Measurements from ENCODE around the gene CTNNA3. TPM values are rescaled to one million over a fixed set of nuclear protein-coding genes. Genes with fewer than 3 reads are reported as not detected.

CTNNA3 gene
- total and polyA plus RNA-seq, 2 of the 4 experiments (the other 2 are of a cell fraction), result 0.19 to 0.90 TPM

DNA sequence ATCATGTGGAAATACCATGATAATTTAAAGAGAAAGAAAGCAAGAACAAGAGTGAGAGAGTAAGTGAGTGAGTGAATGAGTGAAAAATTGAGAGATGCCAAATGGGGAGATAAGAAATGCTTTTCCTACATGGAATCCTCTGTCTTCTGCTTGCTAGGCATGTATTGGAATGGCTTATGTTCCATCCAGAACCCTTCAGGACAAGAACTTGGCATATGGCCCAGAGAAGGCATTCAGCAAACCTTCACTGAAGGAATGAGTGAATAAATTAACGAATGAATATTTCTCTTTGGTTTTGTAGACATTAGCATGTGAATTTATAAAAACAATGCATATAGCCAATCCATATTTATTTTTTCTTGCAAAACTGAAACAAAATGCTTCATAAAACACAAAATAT, 608.0 kb downstream of the CTNNA3 start:
- H3K14ac ChIP-seq (replicated peaks; ENCODE audit: low read depth, low read length), result no peak overlapping the region

More for the DNA sequence above, 608.0 kb downstream of the CTNNA3 start:
- no TSS peak for BruUV-seq (replicated peaks)
- H3K9ac ChIP-seq (ENCODE audit: low read depth, low read length), result no peak overlapping the region
- H3K4ac ChIP-seq (ENCODE audit: low read depth, low read length), result no peak overlapping the region
- no peak overlapping the region for H2BK5ac ChIP-seq (ENCODE audit: low read depth, low read length, poor library complexity, severe bottlenecking)
- H3K9me1 ChIP-seq (ENCODE audit: insufficient read depth, low read length), result no peaks in the 10 kb centered on the region
- no peaks in the 10 kb centered on the region for H3K36me3 ChIP-seq (ENCODE audit: control insufficient read depth, insufficient read depth, low read length)
- H3K27ac ChIP-seq (ENCODE audit: insufficient read depth, low read length), result no peak overlapping the region
- no peaks in the 10 kb centered on the region for H4K20me1 ChIP-seq (ENCODE audit: insufficient read depth, low read length)
- POLR2A ChIA-PET (ENCODE audit: unreplicated experiment), result no interaction called here
- H3K4me1 ChIP-seq (ENCODE audit: control insufficient read depth, insufficient read depth, low read length), result no peaks in the 10 kb centered on the region
- dilution Hi-C loops (cut with HindIII; ENCODE audit: low sequenced_read_pairs, unreplicated experiment), result no loop called here
- H3K4me2 ChIP-seq (ENCODE audit: low read depth, low read length), result no peak overlapping the region
- no peaks in the 10 kb centered on the region for H3K79me1 ChIP-seq (ENCODE audit: low read depth in 1 of 2, low read length in 2 of 2)
- intact Hi-C loops (cut with micrococcal nuclease), result no loop called here
- no peak overlapping the region for H4K8ac ChIP-seq (ENCODE audit: low read depth in 2 of 2, low read length in 2 of 2)
- H2BK15ac ChIP-seq (ENCODE audit: low read depth, low read length), result no peak overlapping the region
- H2AK5ac ChIP-seq (ENCODE audit: low read depth, low read length), result no peak overlapping the region
- TF ChIP-seq CHD1 (IDR thresholded peaks at IDR 0.05; ENCODE audit: low read depth, low read length), result no peak
- TF ChIP-seq RCOR1 (IDR thresholded peaks at IDR 0.05; ENCODE audit: insufficient replicate concordance, low read length), result no peak
- no peak for TF ChIP-seq MXI1 (IDR thresholded peaks at IDR 0.05; ENCODE audit: borderline replicate concordance, low read depth, low read length)
- TF ChIP-seq, protein P1, sequence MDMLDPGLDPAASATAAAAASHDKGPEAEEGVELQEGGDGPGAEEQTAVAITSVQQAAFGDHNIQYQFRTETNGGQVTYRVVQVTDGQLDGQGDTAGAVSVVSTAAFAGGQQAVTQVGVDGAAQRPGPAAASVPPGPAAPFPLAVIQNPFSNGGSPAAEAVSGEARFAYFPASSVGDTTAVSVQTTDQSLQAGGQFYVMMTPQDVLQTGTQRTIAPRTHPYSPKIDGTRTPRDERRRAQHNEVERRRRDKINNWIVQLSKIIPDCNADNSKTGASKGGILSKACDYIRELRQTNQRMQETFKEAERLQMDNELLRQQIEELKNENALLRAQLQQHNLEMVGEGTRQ (IDR thresholded peaks at IDR 0.05; ENCODE audit: low read depth, low read length), result no peak
- no peak for TF ChIP-seq FOS (IDR thresholded peaks at IDR 0.05; ENCODE audit: low read depth, low read length)
- no peak for TF ChIP-seq CEBPB (IDR thresholded peaks at IDR 0.05; ENCODE audit: low read depth, low read length)
- no peak for TF ChIP-seq RFX5 (IDR thresholded peaks at IDR 0.05; ENCODE audit: low read depth, low read length)
- TF ChIP-seq, protein P2, sequence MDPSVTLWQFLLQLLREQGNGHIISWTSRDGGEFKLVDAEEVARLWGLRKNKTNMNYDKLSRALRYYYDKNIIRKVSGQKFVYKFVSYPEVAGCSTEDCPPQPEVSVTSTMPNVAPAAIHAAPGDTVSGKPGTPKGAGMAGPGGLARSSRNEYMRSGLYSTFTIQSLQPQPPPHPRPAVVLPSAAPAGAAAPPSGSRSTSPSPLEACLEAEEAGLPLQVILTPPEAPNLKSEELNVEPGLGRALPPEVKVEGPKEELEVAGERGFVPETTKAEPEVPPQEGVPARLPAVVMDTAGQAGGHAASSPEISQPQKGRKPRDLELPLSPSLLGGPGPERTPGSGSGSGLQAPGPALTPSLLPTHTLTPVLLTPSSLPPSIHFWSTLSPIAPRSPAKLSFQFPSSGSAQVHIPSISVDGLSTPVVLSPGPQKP (IDR thresholded peaks at IDR 0.05; ENCODE audit: borderline replicate concordance, low read depth, low read length), result no peak
- no peak for TF ChIP-seq MAFK (IDR thresholded peaks at IDR 0.05; ENCODE audit: low read depth, low read length)
- TF ChIP-seq MAZ (IDR thresholded peaks at IDR 0.05; ENCODE audit: borderline replicate concordance, low read depth, low read length), result no peak
- no peak for TF ChIP-seq RAD21 (IDR thresholded peaks at IDR 0.05; ENCODE audit: low read length)
- DNase-seq, result no peak
- H2AK9ac ChIP-seq (replicated peaks; ENCODE audit: low read depth, low read length, poor library complexity), result no peak overlapping the region
- H2AFZ ChIP-seq (replicated peaks; ENCODE audit: low read length, poor library complexity), result no peak overlapping the region
- H3K23ac ChIP-seq (ENCODE audit: low read depth, low read length), result no peak overlapping the region
- no peak overlapping the region for H4K5ac ChIP-seq (ENCODE audit: low read depth, low read length)
- in situ Hi-C loops (cut with MboI; ENCODE audit: low sequenced_read_pairs), result no loop called here
- H2BK120ac ChIP-seq (ENCODE audit: low read depth, low read length), result no peak overlapping the region
- H3K18ac ChIP-seq (ENCODE audit: low read depth, low read length), result no peak overlapping the region
- no peak overlapping the region for H4K91ac ChIP-seq (ENCODE audit: insufficient read depth, low read depth, low read length)
- WGBS, 2 experiments (ENCODE audit: extremely low coverage in 2 of 2, insufficient read length in 1 of 2), result no CpG with 5 or more reads among the region's 1 CpG
- H2BK20ac ChIP-seq (ENCODE audit: low read depth, low read length), result no peak overlapping the region
- no peaks in the 10 kb centered on the region for H3K9me3 ChIP-seq (ENCODE audit: control insufficient read depth, insufficient read depth, low read length)
- CTCF ChIA-PET, result no interaction called here
- H3K4me3 ChIP-seq (ENCODE audit: insufficient read depth, low read depth, low read length), result no peak overlapping the region
- no peaks in the 10 kb centered on the region for H3K27me3 ChIP-seq (ENCODE audit: control insufficient read depth, insufficient read depth, low read length)
- no peak for ATAC-seq (ENCODE audit: low read depth)
- no peak overlapping the region for H3K56ac ChIP-seq (ENCODE audit: extremely low read depth, insufficient read depth, low read length)
